Caco-2 (cell line): ENCODE data around the gene KCNK15. TPM values are rescaled to one million over a fixed set of nuclear protein-coding genes. Genes with fewer than 3 reads are reported as not detected.
A peak's percentile ranks its signal among the peaks of the same experiment; 100 is the strongest.

Experiments used
- BruUV-seq: library from RNA; stranded (reverse); fragments of 400-500 nt; replicated peaks from 2 replicates; lab custom pipeline; 2021; lab: Mats Ljungman, UMichigan
- CTCF ChIA-PET: fragments of 300-600 bp; sonication (Branson Sonifier 250); formaldehyde crosslinking; loops from one replicate; lab custom pipeline; 2022; ENCODE audit warnings: antibody characterized with exemption; lab: Charles Lee
- POLR2A ChIA-PET: fragments of 300-600 bp; sonication (Branson Sonifier 250); formaldehyde crosslinking; loops from one replicate; lab custom pipeline; 2022; ENCODE audit warnings: antibody characterized with exemption; lab: Charles Lee
- DNase-seq, 2 experiments: peaks; one replicate each; pipeline versions ENCODE4 v3.0.0 to v3.0.0-alpha.2; 2020 to 2022
- H3K27me3 ChIP-seq: replicated peaks from 2 replicates; pipeline ENCODE4 v1.6.0; 2011; ENCODE audit warnings: low read length; ENCODE audit not compliant: control insufficient read depth, insufficient read depth
- H3K36me3 ChIP-seq: 2 replicates; pipeline ENCODE4 v1.5.1; 2011; ENCODE audit warnings: low read length; ENCODE audit not compliant: control insufficient read depth, insufficient read depth
- H3K4me1 ChIP-seq: fragments of 250-450 bp; sonication (Bioruptor Pico); 2 replicates; pipeline ENCODE4 v1.5.1; 2020; ENCODE audit warnings: mild to moderate bottlenecking
- H3K4me3 ChIP-seq: 2 replicates; pipeline ENCODE4 v1.5.1; 2011; ENCODE audit warnings: low read depth, mild to moderate bottlenecking, control low read depth, low read length
- H3K9me3 ChIP-seq: fragments of 250-450 bp; sonication (Bioruptor Pico); 2 replicates; pipeline ENCODE4 v1.5.1; 2020; ENCODE audit warnings: mild to moderate bottlenecking, moderate library complexity
- H3K27ac Mint-ChIP-seq: one replicate; pipeline ENCODE4 v1.8.0; 2022; ENCODE audit warnings: mixed read lengths; ENCODE audit not compliant: unreplicated experiment
- H3K27me3 Mint-ChIP-seq: one replicate; pipeline ENCODE4 v1.8.0; 2022; ENCODE audit warnings: mixed read lengths; ENCODE audit not compliant: insufficient read depth, unreplicated experiment
- H3K36me3 Mint-ChIP-seq: one replicate; pipeline ENCODE4 v1.8.0; 2022; ENCODE audit warnings: mild to moderate bottlenecking, mixed read lengths; ENCODE audit not compliant: insufficient read depth, unreplicated experiment
- H3K4me1 Mint-ChIP-seq: one replicate; pipeline ENCODE4 v1.8.0; 2022; ENCODE audit warnings: low read depth, mixed read lengths; ENCODE audit not compliant: unreplicated experiment
- H3K4me3 Mint-ChIP-seq: one replicate; pipeline ENCODE4 v1.8.0; 2022; ENCODE audit warnings: mild to moderate bottlenecking, moderate library complexity, mixed read lengths; ENCODE audit not compliant: unreplicated experiment
- H3K9me3 Mint-ChIP-seq: one replicate; pipeline ENCODE4 v1.8.0; 2022; ENCODE audit warnings: mixed read lengths; ENCODE audit not compliant: unreplicated experiment
- intact Hi-C: fragments of 100-400 bp; cut with micrococcal nuclease; formaldehyde crosslinking; loops from one replicate; pipeline ENCODE4 v1.10.0; 2022; ENCODE audit not compliant: unreplicated experiment
- total RNA-seq: library from RNA; stranded (reverse); gene quantifications from 2 replicates; pipeline ENCODE4 v1.2.3, GENCODE V29; 2022
- TF ChIP-seq, protein P1 (sequence below), 2 experiments: fragments of 200-600 bp in 1 of 2; IDR thresholded peaks; 1 replicate in 1 of 2; 2 replicates in 1 of 2; pipeline versions ENCODE4 v1.5.1 to v1.8.0; 2011 to 2022; ENCODE audit warnings: antibody characterized with exemption in 1 of 2, control low read depth in 1 of 2, inconsistent platforms in 1 of 2, low read depth in 1 of 2, low read length in 1 of 2, mild to moderate bottlenecking in 1 of 2, moderate library complexity in 1 of 2; ENCODE audit not compliant: insufficient read depth in 1 of 2, severe bottlenecking in 1 of 2, unreplicated experiment in 1 of 2

Gene KCNK15
- total RNA-seq, 1 experiment from 2014 or later: 2.9 TPM

DNA sequence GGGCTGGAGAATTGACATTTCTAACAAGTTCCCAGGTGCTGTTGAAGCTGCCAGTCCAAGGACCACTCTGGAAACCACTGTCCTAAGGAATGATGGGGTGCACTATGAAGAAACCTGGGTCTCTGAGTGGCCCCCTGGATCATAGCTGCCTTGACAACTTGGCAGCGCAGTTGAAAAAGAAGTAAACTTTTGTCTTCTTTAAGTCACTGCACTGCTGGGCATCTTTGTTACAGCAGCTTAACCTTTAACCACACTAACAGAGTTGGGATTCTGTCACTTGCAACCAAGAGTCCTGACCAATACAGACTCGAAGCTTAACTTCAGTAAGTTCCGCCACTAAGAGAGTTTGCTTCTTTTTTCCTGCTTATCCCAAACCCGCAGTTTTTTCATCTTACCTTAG lies 8.5 kb upstream of the KCNK15 start:
- intact Hi-C loops: loop anchor here (10.0 kb wide), 3 partner anchors 202 to 522 kb away; partner anchors contain the start of genes OSER1 and TTPAL
- H3K4me1 ChIP-seq: peaks cover 25% of the 10 kb centered on the region
- Mint-ChIP-seq H3K36me3 (peaks cover 21% of the 10 kb centered on the region), H3K27ac (no peak overlapping the region), H3K27me3 (no peaks in the 10 kb centered on the region), H3K4me1 (peaks cover 32% of the 10 kb centered on the region), H3K9me3 (peaks cover 10% of the 10 kb centered on the region), H3K4me3 (no peak overlapping the region)
- H3K9me3 ChIP-seq: no peaks in the 10 kb centered on the region
- no peak overlapping the region for H3K4me3 ChIP-seq
- ChIA-PET CTCF (no interaction called here), POLR2A (no interaction called here)
- DNase-seq: no peak
- BruUV-seq: TSS peak; percentile 24
- TF ChIP-seq, protein P1, sequence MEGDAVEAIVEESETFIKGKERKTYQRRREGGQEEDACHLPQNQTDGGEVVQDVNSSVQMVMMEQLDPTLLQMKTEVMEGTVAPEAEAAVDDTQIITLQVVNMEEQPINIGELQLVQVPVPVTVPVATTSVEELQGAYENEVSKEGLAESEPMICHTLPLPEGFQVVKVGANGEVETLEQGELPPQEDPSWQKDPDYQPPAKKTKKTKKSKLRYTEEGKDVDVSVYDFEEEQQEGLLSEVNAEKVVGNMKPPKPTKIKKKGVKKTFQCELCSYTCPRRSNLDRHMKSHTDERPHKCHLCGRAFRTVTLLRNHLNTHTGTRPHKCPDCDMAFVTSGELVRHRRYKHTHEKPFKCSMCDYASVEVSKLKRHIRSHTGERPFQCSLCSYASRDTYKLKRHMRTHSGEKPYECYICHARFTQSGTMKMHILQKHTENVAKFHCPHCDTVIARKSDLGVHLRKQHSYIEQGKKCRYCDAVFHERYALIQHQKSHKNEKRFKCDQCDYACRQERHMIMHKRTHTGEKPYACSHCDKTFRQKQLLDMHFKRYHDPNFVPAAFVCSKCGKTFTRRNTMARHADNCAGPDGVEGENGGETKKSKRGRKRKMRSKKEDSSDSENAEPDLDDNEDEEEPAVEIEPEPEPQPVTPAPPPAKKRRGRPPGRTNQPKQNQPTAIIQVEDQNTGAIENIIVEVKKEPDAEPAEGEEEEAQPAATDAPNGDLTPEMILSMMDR (IDR thresholded peaks at IDR 0.05; ENCODE audit: insufficient read depth in 1 of 2, low read depth in 1 of 2, low read length in 1 of 2, severe bottlenecking in 1 of 2, unreplicated experiment in 1 of 2): no peak
- H3K36me3 ChIP-seq: no peaks in the 10 kb centered on the region
- no peaks in the 10 kb centered on the region for H3K27me3 ChIP-seq

DNA sequence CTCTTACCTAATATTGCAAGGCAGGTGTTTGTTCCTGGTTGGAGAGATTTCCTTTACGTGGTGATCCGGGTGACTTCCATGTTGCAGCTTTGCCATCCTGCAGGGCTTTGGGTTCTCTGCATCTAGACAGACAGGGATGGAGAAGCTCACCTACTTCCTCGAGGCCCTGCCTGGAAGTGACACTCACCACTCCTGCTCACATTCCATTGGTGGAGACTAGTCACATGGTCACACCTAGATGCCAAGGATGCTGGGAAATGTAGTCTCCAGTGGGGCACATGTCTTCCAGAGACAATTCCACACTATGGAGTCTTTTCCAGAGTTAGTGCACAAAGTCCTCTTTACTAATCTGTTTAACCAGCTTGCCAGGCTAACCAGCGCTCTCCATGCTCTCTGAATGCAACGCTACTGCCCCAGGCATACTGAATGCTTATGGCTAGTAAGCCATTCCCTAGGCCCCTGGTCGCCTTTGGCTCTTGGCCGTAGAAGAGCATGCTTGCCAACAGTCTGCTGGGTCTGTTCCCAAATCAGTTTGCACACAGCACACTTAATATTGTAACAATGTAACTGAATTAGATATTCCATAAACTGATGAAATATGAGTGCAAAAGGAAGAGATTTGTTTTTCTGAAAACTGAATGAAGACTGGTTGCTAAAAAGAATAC lies 6.7 kb upstream of the KCNK15 start:
- H3K36me3 Mint-ChIP-seq: peaks cover 14% of the 10 kb centered on the region
- CTCF ChIA-PET: interaction anchor here (0.7 to 2.0 kb wide), 8 partner anchors 9 to 1568 kb away, joined by 3 to 27 read pairs (median 5); no protein-coding TSS in a partner anchor
- no peaks in the 10 kb centered on the region for H3K27me3 ChIP-seq
- POLR2A ChIA-PET: interaction anchor here (0.9 kb wide), 1 partner anchor 146 kb away, joined by 3 read pairs; the partner anchor contains the start of gene YWHAB
- H3K4me3 ChIP-seq: no peak overlapping the region
- H3K4me1 ChIP-seq: peaks cover 12% of the 10 kb centered on the region
- peaks cover 16% of the 10 kb centered on the region for H3K4me1 Mint-ChIP-seq
- no peaks in the 10 kb centered on the region for H3K36me3 ChIP-seq
- no peaks in the 10 kb centered on the region for H3K27me3 Mint-ChIP-seq
- peak overlapping the region; percentile 56 for H3K4me3 Mint-ChIP-seq
- H3K9me3 Mint-ChIP-seq: peaks cover 10% of the 10 kb centered on the region
- H3K9me3 ChIP-seq: no peaks in the 10 kb centered on the region
- intact Hi-C loops: loop anchor here (10.0 kb wide), 3 partner anchors 204 to 524 kb away; partner anchors contain the start of genes OSER1 and TTPAL
- H3K27ac Mint-ChIP-seq: no peak overlapping the region
- TF ChIP-seq, protein P1 (IDR thresholded peaks at IDR 0.05; ENCODE audit: insufficient read depth in 1 of 2, low read depth in 1 of 2, low read length in 1 of 2, severe bottlenecking in 1 of 2, unreplicated experiment in 1 of 2): no peak
- no TSS peak for BruUV-seq
- DNase-seq: peak; percentile 96 to 98

DNA sequence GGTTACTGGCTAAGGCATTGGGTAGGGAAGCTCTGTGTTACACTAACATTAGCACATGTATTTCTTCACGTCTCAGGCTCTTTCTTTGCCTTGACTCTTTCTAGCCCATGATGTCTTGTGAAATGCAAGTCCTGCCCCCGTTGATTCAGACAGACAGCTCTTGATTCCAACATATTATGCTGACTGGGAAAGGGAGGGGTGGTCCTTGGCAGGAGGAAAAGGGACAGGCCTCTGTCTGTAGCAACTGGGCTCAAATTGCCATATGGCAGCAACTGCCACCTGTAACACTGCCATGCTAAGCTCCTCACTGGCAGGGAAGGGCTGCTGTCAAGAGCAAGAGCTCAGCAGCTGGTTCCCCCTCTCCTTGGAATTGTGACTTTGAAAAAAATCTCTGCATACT lies 5.7 kb upstream of the KCNK15 start:
- BruUV-seq: no TSS peak
- H3K4me3 ChIP-seq: no peak overlapping the region
- H3K9me3 Mint-ChIP-seq: peaks cover 10% of the 10 kb centered on the region
- TF ChIP-seq, protein P1 (IDR thresholded peaks at IDR 0.05; ENCODE audit: insufficient read depth in 1 of 2, low read depth in 1 of 2, low read length in 1 of 2, severe bottlenecking in 1 of 2, unreplicated experiment in 1 of 2): no peak
- no peaks in the 10 kb centered on the region for H3K27me3 Mint-ChIP-seq
- peaks cover 15% of the 10 kb centered on the region for H3K4me1 Mint-ChIP-seq
- H3K27ac Mint-ChIP-seq: no peak overlapping the region
- no peaks in the 10 kb centered on the region for H3K27me3 ChIP-seq
- H3K36me3 Mint-ChIP-seq: peaks cover 14% of the 10 kb centered on the region
- H3K36me3 ChIP-seq: no peaks in the 10 kb centered on the region
- intact Hi-C loops: loop anchor here (10.0 kb wide), 3 partner anchors 205 to 525 kb away; partner anchors contain the start of genes OSER1 and TTPAL
- no peak for DNase-seq
- no peak overlapping the region for H3K4me3 Mint-ChIP-seq
- H3K4me1 ChIP-seq: peaks cover 16% of the 10 kb centered on the region
- CTCF ChIA-PET: interaction anchor here (0.6 kb wide), 1 partner anchor 117 kb away, joined by 3 read pairs; no protein-coding TSS in a partner anchor
- no peaks in the 10 kb centered on the region for H3K9me3 ChIP-seq
- POLR2A ChIA-PET: no interaction called here
